T-helper 1 cell treated with Interleukin-12 subunit alpha and Interleukin-12 subunit beta and Interleukin-4 antibody, amounts not matched to agents 30 ng/mL and 1 ng/mL, for 36 hours (primary cell): ENCODE results near the gene PGAP1. TPM values are rescaled to one million over a fixed set of nuclear protein-coding genes. Genes with fewer than 3 reads are reported as not detected.
"Not testable (repeated sequence)": the region's sequence is repeated elsewhere in the genome, so short reads cannot be mapped to it uniquely, and the experiment has no call there.

Source experiments
- intact Hi-C: fragments of 100-400 bp; cut with micrococcal nuclease; formaldehyde crosslinking; loops from one replicate; pipeline ENCODE4 v1.15.1; 2024
- total RNA-seq: library from RNA; stranded (reverse); gene quantifications from 2 replicates; pipeline ENCODE4 v1.2.3, GENCODE V29; 2022

Gene PGAP1
- total RNA-seq, 1 donor from 2014 or later: 44.9 TPM

- intact Hi-C loops: no loop called here
These were observed 25.5 kb upstream of the PGAP1 start for GRCh38 chr2:196951973-196952372.

DNA sequence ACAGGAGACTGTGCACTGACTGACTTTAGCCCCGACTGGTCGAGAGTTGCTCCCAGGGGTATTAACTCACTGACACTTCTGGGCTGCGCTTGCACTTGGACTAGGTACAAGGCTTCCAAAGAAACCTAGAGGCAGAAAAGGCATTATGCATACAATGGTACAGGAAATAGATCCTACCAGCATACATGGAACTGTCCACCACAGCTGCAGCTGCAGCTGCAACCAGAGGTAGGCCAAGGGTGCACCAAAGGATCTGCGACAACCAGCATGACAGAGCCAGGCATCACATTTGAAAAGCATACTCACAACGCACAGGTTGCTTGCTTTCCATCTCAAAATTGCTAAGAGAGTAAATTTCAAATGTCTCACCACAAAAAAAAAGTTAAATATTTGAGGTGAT is 22.6 kb upstream of the PGAP1 start:
- intact Hi-C loops: no loop called here

GRCh38 chr2:196944570-196944969 is 18.1 kb upstream of the PGAP1 start:
- intact Hi-C loops: no loop called here

- intact Hi-C loops: no loop called here
These were observed 15.0 kb upstream of the PGAP1 start for GRCh38 chr2:196941398-196942078.

- intact Hi-C loops: no loop called here
These were observed 12.9 kb upstream of the PGAP1 start for GRCh38 chr2:196939371-196939770.

DNA sequence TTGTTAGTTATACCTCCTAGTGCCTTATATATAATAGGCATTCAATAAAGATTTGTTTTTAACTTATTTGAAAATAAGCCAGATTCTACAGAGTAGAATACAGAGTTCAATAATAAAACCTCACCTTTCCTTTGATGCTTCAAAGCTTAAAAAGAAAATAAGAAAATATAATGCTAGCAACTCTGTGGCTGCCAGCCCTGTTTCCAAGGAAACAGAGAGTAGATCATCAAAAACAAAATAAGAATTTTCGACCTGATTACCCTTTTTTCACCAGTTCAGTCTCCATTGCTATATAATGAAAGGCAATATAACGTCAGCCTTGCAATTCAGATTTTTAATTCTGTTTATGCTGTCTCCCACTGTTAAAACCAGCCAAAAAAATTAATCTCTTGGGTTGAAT is 8.9 kb upstream of the PGAP1 start:
- intact Hi-C loops: no loop called here

GRCh38 chr2:196934672-196935071 is 8.2 kb upstream of the PGAP1 start:
- intact Hi-C loops: no loop called here

DNA sequence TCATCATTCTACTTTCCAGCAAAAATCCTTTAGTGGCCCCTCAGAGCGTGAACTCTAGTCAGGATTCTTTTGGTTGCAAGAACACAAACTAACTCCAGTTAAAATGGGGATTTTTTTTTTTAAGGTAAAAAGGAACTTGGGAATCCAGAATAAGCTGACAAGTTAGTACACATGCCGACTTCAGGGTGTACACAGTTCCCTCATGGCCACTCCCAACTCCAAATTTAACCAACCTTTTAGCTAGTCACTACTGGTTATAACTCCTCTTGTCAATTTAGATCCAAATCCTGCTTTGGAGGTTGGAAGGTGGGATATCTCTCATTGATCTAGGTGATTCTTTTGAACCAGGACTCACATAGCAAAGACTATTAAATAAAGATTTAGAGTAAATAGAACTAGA is 5.0 kb upstream of the PGAP1 start:
- intact Hi-C loops: no loop called here

- intact Hi-C loops: loop anchor here (1.0 to 10.0 kb wide), 15 partner anchors 35 to 1393 kb away; partner anchors contain the start of genes CCDC150, COQ10B, GTF3C3 and MARS2
These were observed 1.1 kb upstream of the PGAP1 start for GRCh38 chr2:196927376-196928225.

DNA sequence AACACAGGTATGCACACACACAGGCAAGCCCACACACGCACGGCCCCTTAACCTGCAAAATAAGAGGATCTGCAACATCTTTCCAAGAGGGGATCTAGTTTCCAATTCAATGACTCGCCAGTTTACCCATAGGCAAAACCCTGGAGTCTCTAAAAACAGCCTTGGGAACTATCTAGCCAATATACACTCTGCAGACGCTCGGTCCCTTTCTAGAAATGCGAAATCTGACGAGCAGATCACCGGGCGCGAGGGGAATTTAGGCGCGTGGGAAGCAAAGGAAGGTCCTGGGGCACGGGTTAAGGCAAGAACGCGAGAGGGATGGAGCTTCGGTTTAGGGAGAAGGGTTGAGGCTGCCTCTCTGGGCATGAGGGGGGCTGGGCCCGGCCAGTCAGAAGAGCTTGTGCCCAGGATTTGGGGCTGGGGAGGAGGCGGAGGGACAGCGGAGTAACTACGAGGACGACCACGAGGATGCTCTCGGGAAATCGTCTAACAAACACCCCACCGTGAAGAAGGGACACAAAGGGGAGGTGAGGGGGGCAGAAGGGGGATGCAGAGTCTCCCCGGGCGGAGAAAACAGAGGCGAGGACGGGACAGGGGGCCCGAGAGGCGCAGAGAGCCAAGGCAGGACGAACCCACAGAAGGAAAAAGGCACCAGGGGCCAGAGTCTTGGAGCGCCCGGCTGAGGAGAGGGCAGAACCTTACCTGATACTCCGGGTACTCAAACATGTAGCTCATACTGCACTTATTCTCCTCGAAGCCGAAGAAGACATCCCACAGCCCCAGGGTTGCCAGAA is 542 bp downstream of the PGAP1 start:
- intact Hi-C loops: loop anchor here (1.0 to 10.0 kb wide), 13 partner anchors 10 to 1391 kb away; partner anchors contain the start of genes CCDC150, GTF3C3, HSPD1 and MARS2

GRCh38 chr2:196925051-196925767 is 1.3 kb downstream of the PGAP1 start:
- intact Hi-C loops: loop anchor here (1.0 to 10.0 kb wide), 9 partner anchors 9 to 1390 kb away; partner anchors contain the start of genes CCDC150 and MARS2

DNA sequence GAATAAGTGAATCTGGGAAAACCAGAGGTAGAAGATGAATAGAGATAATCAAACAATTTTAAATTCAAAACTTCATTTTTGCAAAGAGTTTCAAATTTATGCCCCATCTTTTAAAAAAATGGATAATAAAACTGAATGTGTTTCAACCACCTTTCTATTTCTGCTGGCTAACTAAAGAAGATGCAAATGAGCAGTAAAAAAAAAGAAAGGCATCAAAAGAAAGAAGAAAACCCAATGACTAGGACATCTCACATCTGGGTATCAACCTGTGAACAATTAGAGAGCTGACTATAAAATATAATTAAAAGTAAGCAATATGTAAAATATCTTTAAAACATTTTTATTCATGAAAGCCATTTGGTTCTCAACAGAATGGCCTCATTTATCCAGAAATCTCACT is 2.5 kb downstream of the PGAP1 start:
- intact Hi-C loops: loop anchor here (10.0 kb wide), 2 partner anchors 1359 to 1389 kb away; no protein-coding TSS in a partner anchor

DNA sequence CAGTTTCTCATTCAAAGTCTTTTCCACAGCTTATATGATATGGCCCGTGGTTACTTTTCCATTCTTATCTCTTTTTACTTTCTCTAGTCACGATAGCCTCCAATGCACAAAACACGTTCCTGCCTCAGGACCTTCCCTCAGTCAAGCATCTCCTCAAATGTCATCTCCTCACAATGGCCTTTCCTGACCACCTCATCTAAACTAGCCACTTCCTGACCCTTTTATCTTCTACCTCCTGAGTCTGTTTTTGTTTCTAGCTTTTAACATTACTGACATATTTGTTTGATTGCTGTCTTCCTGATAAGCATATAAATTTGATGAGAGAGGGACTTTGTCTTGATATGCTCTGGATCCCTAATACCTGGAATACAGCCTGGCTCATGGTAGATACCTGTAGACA is 7.6 kb downstream of the PGAP1 start:
- intact Hi-C loops: loop anchor here (5.0 kb wide), 4 partner anchors 37 to 1262 kb away; partner anchors contain the start of genes MOB4 and SLC39A10

- intact Hi-C loops: loop anchor here (5.0 kb wide), 4 partner anchors 36 to 1261 kb away; partner anchors contain the start of genes MOB4 and SLC39A10
These were observed 8.7 kb downstream of the PGAP1 start for GRCh38 chr2:196917802-196918201.

DNA sequence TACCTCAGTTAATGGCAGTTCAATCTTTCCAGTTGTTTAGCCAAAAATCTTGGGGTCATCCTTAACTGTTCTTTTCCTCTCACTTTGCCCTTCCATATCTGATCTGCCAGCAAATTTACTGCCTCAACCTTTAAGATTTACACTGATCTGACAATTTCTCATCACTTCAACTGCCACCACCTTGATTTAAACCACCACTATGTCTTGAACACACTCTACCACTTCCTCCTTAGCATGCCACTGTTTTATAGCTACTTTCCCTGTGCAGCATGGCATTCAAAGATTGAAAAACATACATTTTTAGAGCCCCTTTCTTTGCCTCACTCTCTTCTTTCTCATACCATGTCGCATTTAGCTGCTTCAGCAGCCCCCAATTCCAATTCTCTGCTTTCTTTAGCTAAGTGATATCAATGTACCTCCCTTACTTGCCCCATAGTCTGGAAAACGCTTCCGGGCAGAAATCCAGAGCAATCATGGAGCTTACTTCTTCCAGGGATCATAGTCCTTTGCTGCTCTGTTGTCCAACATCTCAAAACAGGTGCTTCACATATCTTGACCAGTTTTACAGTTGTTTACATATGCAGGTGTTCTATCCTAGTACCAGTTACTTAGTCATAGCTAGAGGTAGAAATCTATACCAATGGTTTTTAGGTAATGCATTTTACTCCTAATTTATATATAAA is 10.9 kb downstream of the PGAP1 start:
- intact Hi-C loops: loop anchor here (1.0 to 5.0 kb wide), 5 partner anchors 10 to 1258 kb away; partner anchors contain the start of genes MOB4 and SLC39A10

GRCh38 chr2:196914867-196915460 is 11.5 kb downstream of the PGAP1 start:
- intact Hi-C loops: loop anchor here (5.0 kb wide), 4 partner anchors 33 to 1258 kb away; partner anchors contain the start of genes MOB4 and SLC39A10

GRCh38 chr2:196913691-196914090 is 12.8 kb downstream of the PGAP1 start:
- intact Hi-C loops: no loop called here

DNA sequence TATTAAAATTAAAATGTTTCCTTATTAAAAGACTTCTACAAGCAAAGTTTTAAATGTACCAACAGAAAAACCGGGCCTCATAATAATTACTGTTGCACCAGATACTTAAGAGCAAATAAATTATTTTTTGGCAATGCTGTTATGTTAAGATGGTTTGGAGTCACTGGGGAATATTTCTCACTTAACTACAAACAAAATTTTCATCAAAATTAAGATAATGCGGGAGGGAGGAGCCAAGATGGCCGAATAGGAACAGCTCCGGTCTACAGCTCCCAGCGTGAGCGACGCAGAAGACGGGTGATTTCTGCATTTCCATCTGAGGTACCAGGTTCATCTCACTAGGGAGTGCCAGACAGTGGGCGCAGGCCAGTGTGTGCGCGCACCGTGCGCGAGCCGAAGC is 21.1 kb downstream of the PGAP1 start:
- intact Hi-C loops: not testable (repeated sequence)

- intact Hi-C loops: no loop called here
These were observed 23.7 kb downstream of the PGAP1 start for GRCh38 chr2:196902828-196903227.
